ENCODE data around the gene ADAM17. TPM values are rescaled to one million over a fixed set of nuclear protein-coding genes. Genes with fewer than 3 reads are reported as not detected.

Gene ADAM17
- total and polyA plus RNA-seq, 2 of the 8 experiments (the other 6 are each of a cell fraction or from before 2014, with no cell fraction given), result 6.5 to 23.5 TPM

DNA sequence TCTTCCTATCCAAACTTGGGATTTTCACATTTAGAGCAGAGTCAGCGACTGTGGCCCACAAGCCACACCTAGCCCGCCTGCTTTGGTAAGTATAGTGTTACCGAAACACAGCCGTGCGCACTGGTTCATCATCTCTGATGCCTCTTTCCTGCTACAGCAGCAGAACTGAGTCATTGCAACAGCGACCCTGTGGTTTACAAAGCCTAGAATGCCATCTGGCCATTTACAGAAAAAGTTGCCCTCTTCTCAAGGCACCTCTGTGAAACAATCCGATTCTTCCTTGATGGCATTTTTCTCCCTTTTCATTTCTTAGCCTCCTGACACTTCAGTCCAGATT, 92.0 kb downstream of the ADAM17 start (continued):
- TF ChIP-seq, protein P1, sequence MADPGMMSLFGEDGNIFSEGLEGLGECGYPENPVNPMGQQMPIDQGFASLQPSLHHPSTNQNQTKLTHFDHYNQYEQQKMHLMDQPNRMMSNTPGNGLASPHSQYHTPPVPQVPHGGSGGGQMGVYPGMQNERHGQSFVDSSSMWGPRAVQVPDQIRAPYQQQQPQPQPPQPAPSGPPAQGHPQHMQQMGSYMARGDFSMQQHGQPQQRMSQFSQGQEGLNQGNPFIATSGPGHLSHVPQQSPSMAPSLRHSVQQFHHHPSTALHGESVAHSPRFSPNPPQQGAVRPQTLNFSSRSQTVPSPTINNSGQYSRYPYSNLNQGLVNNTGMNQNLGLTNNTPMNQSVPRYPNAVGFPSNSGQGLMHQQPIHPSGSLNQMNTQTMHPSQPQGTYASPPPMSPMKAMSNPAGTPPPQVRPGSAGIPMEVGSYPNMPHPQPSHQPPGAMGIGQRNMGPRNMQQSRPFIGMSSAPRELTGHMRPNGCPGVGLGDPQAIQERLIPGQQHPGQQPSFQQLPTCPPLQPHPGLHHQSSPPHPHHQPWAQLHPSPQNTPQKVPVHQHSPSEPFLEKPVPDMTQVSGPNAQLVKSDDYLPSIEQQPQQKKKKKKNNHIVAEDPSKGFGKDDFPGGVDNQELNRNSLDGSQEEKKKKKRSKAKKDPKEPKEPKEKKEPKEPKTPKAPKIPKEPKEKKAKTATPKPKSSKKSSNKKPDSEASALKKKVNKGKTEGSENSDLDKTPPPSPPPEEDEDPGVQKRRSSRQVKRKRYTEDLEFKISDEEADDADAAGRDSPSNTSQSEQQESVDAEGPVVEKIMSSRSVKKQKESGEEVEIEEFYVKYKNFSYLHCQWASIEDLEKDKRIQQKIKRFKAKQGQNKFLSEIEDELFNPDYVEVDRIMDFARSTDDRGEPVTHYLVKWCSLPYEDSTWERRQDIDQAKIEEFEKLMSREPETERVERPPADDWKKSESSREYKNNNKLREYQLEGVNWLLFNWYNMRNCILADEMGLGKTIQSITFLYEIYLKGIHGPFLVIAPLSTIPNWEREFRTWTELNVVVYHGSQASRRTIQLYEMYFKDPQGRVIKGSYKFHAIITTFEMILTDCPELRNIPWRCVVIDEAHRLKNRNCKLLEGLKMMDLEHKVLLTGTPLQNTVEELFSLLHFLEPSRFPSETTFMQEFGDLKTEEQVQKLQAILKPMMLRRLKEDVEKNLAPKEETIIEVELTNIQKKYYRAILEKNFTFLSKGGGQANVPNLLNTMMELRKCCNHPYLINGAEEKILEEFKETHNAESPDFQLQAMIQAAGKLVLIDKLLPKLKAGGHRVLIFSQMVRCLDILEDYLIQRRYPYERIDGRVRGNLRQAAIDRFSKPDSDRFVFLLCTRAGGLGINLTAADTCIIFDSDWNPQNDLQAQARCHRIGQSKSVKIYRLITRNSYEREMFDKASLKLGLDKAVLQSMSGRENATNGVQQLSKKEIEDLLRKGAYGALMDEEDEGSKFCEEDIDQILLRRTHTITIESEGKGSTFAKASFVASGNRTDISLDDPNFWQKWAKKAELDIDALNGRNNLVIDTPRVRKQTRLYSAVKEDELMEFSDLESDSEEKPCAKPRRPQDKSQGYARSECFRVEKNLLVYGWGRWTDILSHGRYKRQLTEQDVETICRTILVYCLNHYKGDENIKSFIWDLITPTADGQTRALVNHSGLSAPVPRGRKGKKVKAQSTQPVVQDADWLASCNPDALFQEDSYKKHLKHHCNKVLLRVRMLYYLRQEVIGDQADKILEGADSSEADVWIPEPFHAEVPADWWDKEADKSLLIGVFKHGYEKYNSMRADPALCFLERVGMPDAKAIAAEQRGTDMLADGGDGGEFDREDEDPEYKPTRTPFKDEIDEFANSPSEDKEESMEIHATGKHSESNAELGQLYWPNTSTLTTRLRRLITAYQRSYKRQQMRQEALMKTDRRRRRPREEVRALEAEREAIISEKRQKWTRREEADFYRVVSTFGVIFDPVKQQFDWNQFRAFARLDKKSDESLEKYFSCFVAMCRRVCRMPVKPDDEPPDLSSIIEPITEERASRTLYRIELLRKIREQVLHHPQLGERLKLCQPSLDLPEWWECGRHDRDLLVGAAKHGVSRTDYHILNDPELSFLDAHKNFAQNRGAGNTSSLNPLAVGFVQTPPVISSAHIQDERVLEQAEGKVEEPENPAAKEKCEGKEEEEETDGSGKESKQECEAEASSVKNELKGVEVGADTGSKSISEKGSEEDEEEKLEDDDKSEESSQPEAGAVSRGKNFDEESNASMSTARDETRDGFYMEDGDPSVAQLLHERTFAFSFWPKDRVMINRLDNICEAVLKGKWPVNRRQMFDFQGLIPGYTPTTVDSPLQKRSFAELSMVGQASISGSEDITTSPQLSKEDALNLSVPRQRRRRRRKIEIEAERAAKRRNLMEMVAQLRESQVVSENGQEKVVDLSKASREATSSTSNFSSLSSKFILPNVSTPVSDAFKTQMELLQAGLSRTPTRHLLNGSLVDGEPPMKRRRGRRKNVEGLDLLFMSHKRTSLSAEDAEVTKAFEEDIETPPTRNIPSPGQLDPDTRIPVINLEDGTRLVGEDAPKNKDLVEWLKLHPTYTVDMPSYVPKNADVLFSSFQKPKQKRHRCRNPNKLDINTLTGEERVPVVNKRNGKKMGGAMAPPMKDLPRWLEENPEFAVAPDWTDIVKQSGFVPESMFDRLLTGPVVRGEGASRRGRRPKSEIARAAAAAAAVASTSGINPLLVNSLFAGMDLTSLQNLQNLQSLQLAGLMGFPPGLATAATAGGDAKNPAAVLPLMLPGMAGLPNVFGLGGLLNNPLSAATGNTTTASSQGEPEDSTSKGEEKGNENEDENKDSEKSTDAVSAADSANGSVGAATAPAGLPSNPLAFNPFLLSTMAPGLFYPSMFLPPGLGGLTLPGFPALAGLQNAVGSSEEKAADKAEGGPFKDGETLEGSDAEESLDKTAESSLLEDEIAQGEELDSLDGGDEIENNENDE (IDR thresholded peaks at IDR 0.05; ENCODE audit: insufficient replicate concordance, low read length), result no peak
- TF ChIP-seq GABPA (IDR thresholded peaks at IDR 0.05; ENCODE audit: borderline replicate concordance, insufficient read depth, low read length) (no peak), BRCA1 (IDR thresholded peaks at IDR 0.05; ENCODE audit: low read depth, low read length) (no peak), POU5F1 (IDR thresholded peaks at IDR 0.05; ENCODE audit: low read depth, low read length) (no peak)

Measured in H1 (cell line).